GM18505 (cell line): ENCODE results near the gene PSAT1.

Source experiments
- ATAC-seq: cut with Tn5 transposase; IDR thresholded peaks from one replicate; pipeline ENCODE4 v1.9.1; 2021; ENCODE audit not compliant: unreplicated experiment
- POLR2A ChIP-seq: IDR thresholded peaks from 4 replicates; pipeline ENCODE4 v1.6.1; 2011; ENCODE audit warnings: borderline replicate concordance; ENCODE audit not compliant: insufficient read depth, insufficient read length; ENCODE audit errors: extremely low read depth

PSAT1 gene

DNA sequence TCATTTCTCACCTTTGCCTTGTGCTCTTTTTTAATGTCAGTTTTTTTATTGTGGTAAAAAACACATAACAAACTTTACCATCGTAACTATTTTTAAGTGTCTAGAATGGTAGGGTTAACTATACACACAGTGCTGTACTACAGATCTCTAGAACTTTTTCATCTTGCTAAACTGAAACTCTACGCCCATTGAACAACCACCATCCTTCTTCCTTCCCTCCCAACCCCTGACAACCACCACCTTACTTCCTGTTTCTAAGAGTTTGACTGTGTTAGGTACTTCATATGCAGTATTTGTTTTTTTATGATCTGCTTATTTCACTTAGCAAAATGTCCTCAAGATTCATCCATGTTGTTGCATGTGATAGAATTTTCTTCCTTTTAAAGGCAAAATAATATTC lies 54.9 kb downstream of the PSAT1 start:
- no peak for TF ChIP-seq POLR2A
- ATAC-seq = peak; percentile 96

DNA sequence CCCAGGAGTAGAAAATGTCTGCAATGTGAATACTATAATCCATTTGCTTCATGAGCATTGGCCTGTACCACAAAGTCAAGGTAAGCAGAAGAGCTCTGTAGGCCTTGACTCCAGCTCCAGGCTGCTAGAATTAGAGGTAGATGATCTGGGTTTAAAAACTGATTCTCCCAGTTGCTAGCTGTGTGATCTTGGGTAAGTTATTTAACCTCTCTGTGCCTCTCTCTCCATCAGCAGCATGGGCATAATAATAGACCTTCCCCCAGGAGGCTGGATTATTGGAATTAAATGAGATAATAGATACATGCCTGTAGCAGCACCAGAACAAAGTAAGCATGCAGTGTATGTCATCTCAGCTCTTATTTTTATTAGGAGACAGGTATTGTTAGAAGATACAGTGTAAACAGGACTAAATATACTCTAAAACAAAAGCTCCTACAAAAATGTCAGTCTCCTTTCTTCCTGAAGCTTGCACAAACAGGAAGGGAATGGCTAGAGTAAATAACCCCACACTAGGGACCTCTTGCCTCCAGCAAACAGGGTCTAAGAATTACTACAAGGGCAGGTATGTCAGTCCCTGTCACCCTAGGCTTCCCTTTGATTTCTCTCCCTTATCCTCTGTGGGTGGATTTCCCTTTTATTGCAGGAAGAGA lies 57.5 kb downstream of the PSAT1 start:
- TF ChIP-seq POLR2A = no peak

DNA sequence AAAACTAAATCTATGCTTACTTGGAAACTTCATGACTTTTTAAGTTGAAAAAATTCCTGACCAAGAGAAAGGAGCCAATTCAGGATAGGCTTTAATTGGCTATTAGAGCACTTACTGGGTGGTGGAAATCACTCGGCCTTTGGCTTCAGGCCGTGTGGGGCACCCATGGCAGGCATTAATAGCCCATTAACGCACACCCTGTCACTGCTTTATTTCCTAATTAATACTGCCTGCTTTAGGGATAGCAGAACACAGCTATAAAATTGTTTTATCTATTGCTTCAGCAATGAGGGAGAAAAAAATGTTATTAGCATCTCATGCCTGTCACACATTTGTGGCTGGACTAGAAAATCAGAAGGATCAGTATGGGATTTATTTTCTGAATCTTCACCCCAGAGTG lies 58.1 kb downstream of the PSAT1 start:
- ATAC-seq = no peak
- TF ChIP-seq POLR2A = no peak

More for the DNA sequence above, 57.5 kb downstream of the PSAT1 start:
- no peak for ATAC-seq

DNA sequence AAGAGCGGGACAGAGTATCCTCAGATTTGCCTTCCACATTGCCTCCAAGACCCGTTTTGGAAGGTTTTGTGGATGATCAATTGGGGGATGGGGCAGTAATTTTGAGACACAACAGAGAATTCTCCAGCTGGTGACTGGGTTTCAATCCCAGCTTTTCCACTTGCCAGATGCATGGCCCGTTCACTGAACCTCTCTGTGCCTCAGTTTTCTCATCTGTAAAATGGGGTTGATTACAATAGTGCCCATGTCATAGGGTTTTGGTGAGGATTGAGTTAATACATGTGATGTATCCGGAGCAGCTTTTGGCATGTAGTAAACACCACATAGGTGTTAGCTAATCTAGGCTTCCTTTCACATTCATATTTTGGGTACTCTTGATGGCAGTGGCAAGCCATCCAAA lies 59.7 kb downstream of the PSAT1 start:
- ATAC-seq = no peak
- TF ChIP-seq POLR2A = no peak

DNA sequence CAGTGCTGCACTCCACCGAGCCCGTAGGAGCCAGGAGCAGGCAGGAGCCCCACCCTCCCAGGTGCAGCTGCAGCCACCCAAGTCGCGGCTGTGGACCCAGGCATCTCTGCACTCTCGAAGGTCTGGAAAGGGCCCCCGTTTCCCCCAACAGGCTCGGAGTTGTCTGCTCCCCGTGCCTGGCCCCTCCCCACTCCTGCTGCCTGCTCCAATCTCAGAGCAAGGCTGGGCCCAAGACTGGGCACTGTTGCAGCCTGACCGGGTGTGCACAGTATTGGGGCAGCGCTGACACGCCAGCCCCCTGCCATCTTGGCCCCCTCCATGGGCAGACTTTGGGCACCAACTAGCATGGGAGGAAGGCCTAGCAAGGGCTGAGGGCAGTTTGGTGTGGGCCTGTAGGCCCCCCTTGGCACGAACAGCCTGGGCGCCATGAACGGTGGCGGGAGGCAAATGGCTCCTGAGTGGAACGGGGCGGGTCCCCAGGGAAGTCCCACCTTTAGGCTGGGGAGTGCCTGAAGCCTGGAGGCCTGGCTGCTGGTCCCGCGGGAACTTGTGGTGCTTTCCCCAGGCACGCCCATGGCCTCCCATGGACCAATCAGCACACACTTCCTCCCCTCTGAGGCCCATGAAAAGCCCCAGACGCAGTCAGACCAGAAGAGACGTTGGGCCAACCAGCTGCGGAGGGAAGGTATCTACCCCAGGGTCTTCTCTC lies 60.4 kb downstream of the PSAT1 start:
- no peak for TF ChIP-seq POLR2A
- peak; percentile 50 for ATAC-seq

DNA sequence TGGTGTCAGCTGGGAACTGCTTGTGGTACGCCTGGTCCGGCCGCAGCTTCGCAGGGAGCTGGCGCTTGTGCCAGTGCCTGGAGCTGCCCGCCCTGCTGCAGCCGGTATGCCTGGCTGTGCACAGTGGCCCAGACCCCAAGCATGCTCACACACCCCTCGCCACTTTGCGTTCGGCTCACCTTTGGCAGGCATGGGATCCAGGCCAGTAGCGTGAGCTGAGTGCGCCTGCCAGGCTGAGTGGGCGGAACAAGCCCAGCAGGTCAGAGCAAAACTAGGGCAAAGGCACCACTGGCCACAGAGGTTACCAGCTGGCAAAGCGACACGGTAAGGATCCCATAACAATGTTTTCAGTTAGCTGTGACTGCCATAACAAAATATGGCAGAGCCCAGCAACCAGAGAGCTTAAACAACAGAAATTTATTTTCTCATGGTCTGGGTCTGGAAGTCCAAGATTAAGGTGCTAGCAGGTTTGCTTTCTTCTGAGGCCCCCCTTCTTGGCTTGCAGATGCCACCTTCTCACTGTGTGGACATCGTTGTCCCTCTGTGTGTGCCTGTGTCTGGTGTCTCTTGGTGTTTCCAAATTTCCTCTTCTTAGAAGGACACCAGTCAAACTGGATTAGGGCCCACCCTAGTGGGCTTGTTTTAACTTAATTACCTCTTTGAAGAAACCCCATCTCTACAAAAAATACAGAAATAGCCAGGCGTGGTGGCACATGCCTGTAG lies 61.6 kb downstream of the PSAT1 start:
- TF ChIP-seq POLR2A = no peak

DNA sequence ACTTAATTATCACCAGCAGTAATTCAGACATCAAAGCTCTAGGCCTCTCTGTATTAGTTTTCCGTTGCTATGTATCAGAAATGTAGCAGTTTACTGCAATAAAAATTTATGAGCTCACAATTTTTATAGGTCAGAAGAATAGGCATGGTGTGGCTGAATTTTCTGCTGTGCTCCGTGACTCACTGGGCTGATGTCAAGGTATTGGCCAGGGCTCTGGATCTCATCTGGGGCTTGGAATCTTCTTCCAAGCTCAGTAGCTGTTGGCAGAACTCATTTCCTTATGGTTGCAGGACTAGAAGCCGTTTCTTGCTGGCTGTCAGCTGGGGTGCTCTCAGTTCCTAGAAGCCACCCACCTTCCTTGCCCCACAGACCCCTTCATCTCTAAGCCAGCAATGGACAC lies 66.3 kb downstream of the PSAT1 start:
- no peak for TF ChIP-seq POLR2A
- no peak for ATAC-seq

More for the DNA sequence above, 61.6 kb downstream of the PSAT1 start:
- no peak for ATAC-seq

DNA sequence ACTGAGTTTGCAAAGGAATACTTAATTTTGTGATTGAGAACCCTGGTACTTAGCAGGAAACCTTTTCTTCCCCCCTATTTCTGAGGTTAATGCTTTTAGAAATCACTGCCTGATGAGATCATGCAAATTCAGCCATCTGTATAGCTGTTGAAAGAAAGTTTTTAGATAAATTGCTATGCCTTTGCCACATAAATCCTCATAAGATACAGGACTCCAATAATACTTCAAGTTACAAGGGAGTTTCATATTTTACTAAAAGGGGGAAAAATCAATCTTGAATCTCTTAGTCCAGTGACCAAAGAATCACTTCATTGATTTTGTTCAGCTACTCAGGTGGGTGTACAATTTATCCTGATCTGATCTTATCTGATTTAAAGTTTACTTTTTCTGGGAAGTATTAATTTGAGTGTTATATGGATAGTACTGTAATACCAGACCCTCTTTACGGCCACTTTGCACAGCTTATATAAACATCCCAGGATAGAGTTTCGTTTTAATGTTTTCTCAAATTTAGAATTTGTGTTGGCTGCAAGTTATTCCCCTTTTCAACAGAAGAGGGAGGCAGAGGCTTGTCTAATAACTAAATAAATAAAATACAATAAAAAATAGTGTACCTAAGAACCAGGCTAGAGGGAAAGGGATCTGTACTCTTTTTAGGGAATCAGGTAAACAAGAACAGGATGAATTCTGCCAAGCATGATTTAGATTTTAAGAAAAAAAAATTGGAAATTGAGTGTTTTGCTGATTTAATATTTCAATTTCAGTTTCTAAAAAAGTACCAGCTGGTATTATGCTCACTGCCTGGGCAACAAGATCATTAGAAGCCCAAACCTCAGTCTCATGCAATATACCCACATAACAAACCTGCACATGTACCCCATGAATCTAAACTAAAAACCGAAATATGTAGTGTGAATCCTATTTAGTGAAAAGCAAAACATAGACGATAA lies 69.1 kb downstream of the PSAT1 start:
- ATAC-seq = no peak

DNA sequence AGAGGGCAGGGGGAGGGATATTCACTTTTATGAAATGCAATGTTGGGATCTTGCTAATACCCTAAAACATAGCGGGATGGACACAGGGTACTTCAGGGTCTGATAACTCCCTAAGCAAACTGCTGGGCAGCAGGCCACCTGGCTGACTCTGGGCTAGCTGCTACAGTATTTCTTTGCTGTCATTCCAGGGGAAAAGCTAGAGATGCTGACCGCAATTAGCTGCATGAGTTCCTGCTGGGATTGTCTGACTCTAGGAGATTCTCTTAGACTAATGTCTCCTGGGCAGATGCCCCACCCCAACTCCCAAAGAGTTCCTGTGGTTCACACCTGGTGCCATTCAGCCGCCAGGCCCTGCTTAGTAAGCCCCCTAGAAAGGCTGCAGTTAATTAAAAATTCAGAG lies 69.9 kb downstream of the PSAT1 start:
- no peak for TF ChIP-seq POLR2A
- no peak for ATAC-seq

More for the DNA sequence above, 69.1 kb downstream of the PSAT1 start:
- no peak for TF ChIP-seq POLR2A

DNA sequence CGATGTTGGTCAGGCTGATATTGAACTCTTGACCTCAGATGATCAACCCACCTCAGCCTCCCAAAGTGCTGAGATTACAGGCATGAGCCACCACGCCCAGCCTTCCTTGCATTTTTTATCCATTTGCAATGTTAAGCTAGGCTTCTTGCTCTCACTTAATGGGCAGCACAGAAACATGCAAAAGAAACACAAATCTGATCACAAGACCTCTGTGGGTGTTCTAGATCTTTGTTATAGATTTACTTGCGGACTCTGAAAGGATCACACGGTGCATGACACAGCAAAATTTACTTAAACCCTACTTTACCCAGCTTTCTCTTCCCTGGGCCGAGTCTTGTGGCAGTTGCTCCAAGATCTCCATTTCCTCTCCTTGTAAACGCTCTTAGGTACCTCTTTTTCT lies 71.3 kb downstream of the PSAT1 start:
- no peak for TF ChIP-seq POLR2A

DNA sequence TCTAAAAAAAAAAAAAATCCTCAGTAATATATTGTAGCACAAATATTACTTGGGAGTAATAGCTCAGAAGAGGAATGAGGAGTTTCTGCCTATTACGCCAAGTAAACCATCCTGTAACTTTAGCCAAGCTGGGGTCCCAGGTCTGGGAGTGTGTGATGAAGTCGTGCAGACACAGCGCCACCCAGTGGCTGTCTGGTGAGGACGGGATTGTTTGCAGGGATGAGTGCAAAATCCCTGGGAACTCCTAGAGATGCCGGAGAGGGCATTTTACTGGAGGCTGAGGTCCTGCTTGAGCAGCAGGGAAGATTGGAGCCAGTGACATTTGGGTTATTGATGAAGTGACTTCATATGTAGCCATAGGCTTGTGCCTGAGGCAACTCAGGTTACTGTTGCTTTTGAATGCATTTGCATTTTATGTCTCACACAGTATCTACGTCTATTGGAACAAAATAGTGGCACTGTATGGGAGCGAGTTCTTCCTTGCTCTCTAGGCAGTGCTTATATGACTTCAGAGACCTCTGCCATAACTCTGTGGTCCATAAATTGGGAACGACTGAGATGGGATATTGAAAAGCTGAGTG lies 72.8 kb downstream of the PSAT1 start:
- ATAC-seq = peak; percentile 81
- TF ChIP-seq POLR2A = no peak

More for the DNA sequence above, 71.3 kb downstream of the PSAT1 start:
- ATAC-seq = no peak

DNA sequence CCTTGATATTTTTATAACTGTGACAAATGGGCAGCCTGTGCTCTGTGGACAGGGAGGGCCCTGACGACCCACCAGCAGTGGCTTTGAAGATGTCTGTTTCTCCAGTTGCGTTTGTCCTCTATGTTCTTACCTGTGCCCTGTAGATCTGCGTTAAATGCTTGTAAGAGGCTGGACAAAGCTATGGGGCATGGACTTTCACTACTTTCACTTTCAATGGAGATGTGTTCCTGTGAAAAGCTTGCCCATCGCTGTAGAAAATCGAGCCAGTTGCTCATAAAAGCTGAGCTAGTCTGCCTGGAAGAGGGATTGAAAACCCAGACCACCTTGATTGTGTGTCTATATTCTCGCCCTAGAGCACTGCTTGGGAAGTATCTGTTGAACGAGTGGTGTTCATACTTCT lies 74.1 kb downstream of the PSAT1 start:
- ATAC-seq = no peak
- no peak for TF ChIP-seq POLR2A

DNA sequence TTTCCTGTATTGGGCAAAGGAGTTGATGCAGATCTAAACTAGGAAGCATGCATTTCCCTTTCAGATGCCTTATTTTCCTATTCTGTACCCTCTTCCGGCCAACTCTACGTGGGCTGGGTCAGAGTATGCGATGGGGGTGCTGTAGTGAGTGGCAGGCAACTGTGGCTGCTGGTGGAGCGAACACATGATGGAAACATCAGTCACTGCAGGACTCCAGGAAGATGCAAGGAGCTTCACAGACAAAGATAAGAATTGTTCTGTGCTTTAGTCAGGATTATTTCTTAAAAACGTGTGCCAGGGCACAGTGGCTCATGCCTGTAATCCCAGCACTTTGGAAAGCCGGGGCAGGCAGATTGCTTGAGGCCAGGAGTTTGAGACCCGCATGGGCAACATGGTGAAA lies 75.1 kb downstream of the PSAT1 start:
- ATAC-seq = no peak
- no peak for TF ChIP-seq POLR2A
